Measurements from ENCODE around the gene TSN. TPM values are rescaled to one million over a fixed set of nuclear protein-coding genes. Genes with fewer than 3 reads are reported as not detected.

TSN gene
- total RNA-seq, 1 donor from 2014 or later: 68.2 TPM

DNA sequence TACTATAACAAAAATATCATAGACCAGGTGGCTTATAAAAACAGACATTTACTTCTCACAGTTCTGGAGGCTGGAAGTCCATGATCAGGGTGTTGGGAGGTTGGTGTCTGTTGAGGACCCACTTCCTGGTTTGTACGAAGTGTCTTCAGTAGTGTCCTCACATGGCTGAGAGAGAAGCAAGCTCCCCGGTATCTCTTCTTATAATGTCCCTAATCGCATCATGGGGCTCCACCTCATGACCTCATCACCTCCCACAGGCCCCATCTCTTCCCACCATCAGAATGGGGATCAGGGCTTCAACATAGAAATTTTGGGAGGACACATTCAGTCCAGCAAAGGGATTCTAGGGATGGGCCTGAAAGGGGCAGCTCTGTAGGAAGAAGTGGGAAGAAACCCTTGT lies 14.0 kb upstream of the TSN start:
- no peaks in the 10 kb centered on the region for H3K9me3 ChIP-seq (ENCODE audit: insufficient read depth, low read depth, low read length)
- TF ChIP-seq, protein P1, sequence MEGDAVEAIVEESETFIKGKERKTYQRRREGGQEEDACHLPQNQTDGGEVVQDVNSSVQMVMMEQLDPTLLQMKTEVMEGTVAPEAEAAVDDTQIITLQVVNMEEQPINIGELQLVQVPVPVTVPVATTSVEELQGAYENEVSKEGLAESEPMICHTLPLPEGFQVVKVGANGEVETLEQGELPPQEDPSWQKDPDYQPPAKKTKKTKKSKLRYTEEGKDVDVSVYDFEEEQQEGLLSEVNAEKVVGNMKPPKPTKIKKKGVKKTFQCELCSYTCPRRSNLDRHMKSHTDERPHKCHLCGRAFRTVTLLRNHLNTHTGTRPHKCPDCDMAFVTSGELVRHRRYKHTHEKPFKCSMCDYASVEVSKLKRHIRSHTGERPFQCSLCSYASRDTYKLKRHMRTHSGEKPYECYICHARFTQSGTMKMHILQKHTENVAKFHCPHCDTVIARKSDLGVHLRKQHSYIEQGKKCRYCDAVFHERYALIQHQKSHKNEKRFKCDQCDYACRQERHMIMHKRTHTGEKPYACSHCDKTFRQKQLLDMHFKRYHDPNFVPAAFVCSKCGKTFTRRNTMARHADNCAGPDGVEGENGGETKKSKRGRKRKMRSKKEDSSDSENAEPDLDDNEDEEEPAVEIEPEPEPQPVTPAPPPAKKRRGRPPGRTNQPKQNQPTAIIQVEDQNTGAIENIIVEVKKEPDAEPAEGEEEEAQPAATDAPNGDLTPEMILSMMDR (IDR thresholded peaks at IDR 0.05; ENCODE audit: insufficient read depth, low read depth, low read length): no peak
- no peak for TF ChIP-seq EZH2 (IDR thresholded peaks at IDR 0.05; ENCODE audit: insufficient read depth, low read length)
- FAIRE-seq (no peak), DNase-seq (ENCODE audit: low read depth) (no peak)
- no peak overlapping the region for H3K9ac ChIP-seq (ENCODE audit: low read length)
- no peak overlapping the region for H3K4me2 ChIP-seq (ENCODE audit: low read length)
- no peak overlapping the region for H3K4me3 Mint-ChIP-seq (ENCODE audit: unreplicated experiment)
- H3K27ac Mint-ChIP-seq (ENCODE audit: unreplicated experiment): no peak overlapping the region
- no peak overlapping the region for H3K27ac ChIP-seq (ENCODE audit: low read depth, low read length)
- H4K20me1 ChIP-seq (ENCODE audit: insufficient read depth, low read length): no peaks in the 10 kb centered on the region
- no peaks in the 10 kb centered on the region for H3K4me1 Mint-ChIP-seq (ENCODE audit: low read depth, unreplicated experiment)
- H2AFZ ChIP-seq (ENCODE audit: low read depth, low read length): no peak overlapping the region
- H3K4me3 ChIP-seq (ENCODE audit: insufficient read depth, low read depth, low read length): no peak overlapping the region
- H3K27me3 ChIP-seq (ENCODE audit: insufficient read depth, low read length): no peaks in the 10 kb centered on the region
- peaks cover 2% of the 10 kb centered on the region for H3K79me2 ChIP-seq (ENCODE audit: insufficient read depth, low read length)
- H3K9me3 Mint-ChIP-seq (ENCODE audit: unreplicated experiment): peaks cover 14% of the 10 kb centered on the region
- H3K27me3 Mint-ChIP-seq (ENCODE audit: low read depth, unreplicated experiment): peaks cover 9% of the 10 kb centered on the region
- H3K4me1 ChIP-seq (ENCODE audit: insufficient read depth, low read length): no peaks in the 10 kb centered on the region
- H3K36me3 ChIP-seq (ENCODE audit: insufficient read depth, low read length): no peaks in the 10 kb centered on the region
- H3K36me3 Mint-ChIP-seq (ENCODE audit: low read depth, unreplicated experiment): no peaks in the 10 kb centered on the region

DNA sequence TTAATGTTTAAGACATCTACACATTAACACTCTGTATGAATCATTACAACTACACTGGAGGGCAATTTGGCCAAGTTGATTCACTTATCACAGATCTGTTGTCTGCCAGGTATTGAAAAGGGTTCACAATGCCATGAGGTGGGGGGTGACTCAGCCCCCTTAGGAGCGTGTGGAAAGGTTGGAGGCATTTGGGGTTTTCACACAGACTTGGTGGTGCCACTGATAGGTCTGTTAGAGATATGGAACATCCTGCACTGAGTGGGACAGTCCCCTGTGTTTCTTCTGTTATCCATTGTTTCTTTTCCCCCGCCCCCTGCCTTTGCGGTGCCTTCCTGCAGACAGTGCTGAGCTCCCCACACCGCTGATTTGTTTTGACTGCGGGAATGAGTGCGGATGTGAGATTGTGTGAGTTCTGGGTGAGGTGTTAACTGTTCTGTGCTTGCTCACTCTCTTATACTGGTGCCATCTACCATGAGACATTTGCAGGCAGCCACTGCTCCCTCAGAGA lies 9.3 kb upstream of the TSN start:
- H3K4me1 Mint-ChIP-seq (ENCODE audit: low read depth, unreplicated experiment): no peaks in the 10 kb centered on the region
- peaks cover 12% of the 10 kb centered on the region for H3K9me3 Mint-ChIP-seq (ENCODE audit: unreplicated experiment)
- H3K36me3 ChIP-seq (ENCODE audit: insufficient read depth, low read length): no peaks in the 10 kb centered on the region
- no peak overlapping the region for H3K9ac ChIP-seq (ENCODE audit: low read length)
- no peaks in the 10 kb centered on the region for H3K36me3 Mint-ChIP-seq (ENCODE audit: low read depth, unreplicated experiment)
- no peak overlapping the region for H2AFZ ChIP-seq (ENCODE audit: low read depth, low read length)
- H4K20me1 ChIP-seq (ENCODE audit: insufficient read depth, low read length): no peaks in the 10 kb centered on the region
- TF ChIP-seq, protein P1 (IDR thresholded peaks at IDR 0.05; ENCODE audit: insufficient read depth, low read depth, low read length): no peak
- TF ChIP-seq EZH2 (IDR thresholded peaks at IDR 0.05; ENCODE audit: insufficient read depth, low read length): no peak
- H3K27me3 ChIP-seq (ENCODE audit: insufficient read depth, low read length): no peaks in the 10 kb centered on the region
- DNase-seq (ENCODE audit: low read depth) (no peak), FAIRE-seq (no peak)
- H3K4me1 ChIP-seq (ENCODE audit: insufficient read depth, low read length): no peaks in the 10 kb centered on the region
- H3K27ac ChIP-seq (ENCODE audit: low read depth, low read length): no peak overlapping the region
- peaks cover 7% of the 10 kb centered on the region for H3K27me3 Mint-ChIP-seq (ENCODE audit: low read depth, unreplicated experiment)
- H3K27ac Mint-ChIP-seq (ENCODE audit: unreplicated experiment): no peak overlapping the region
- H3K4me3 ChIP-seq (ENCODE audit: insufficient read depth, low read depth, low read length): no peak overlapping the region
- H3K9me3 ChIP-seq (ENCODE audit: insufficient read depth, low read depth, low read length): no peaks in the 10 kb centered on the region
- H3K79me2 ChIP-seq (ENCODE audit: insufficient read depth, low read length): no peaks in the 10 kb centered on the region
- no peak overlapping the region for H3K4me2 ChIP-seq (ENCODE audit: low read length)
- H3K4me3 Mint-ChIP-seq (ENCODE audit: unreplicated experiment): no peak overlapping the region

DNA sequence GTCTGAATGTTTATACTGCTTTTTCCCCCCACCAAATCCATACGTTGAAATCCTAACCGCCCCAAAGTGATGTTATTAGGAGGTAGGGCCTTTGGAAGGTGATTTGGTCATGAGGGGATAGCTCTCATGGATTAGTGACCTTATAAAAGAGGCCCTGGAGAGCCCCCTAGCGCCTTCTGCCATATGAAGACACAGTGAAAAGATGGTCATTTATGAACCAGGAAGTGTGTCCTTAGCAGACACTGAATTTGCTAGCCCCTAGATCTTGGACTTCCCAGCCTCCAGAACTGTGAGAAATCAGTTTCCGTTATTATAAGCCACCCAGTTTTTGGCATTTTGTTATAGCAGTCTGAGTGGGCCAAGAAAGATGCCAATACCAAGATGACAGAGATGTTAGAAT lies 7.2 kb upstream of the TSN start:
- Histone ChIP-seq H3K79me2 (ENCODE audit: insufficient read depth, low read length) (no peaks in the 10 kb centered on the region), H3K27ac (ENCODE audit: low read depth, low read length) (no peak overlapping the region), H3K9ac (ENCODE audit: low read length) (no peak overlapping the region), H3K4me1 (ENCODE audit: insufficient read depth, low read length) (no peaks in the 10 kb centered on the region), H3K27me3 (ENCODE audit: insufficient read depth, low read length) (no peaks in the 10 kb centered on the region), H3K9me3 (ENCODE audit: insufficient read depth, low read depth, low read length) (no peaks in the 10 kb centered on the region), H2AFZ (ENCODE audit: low read depth, low read length) (no peak overlapping the region), H3K4me3 (ENCODE audit: insufficient read depth, low read depth, low read length) (no peak overlapping the region), H3K36me3 (ENCODE audit: insufficient read depth, low read length) (no peaks in the 10 kb centered on the region), H3K4me2 (ENCODE audit: low read length) (no peak overlapping the region), H4K20me1 (ENCODE audit: insufficient read depth, low read length) (no peaks in the 10 kb centered on the region)
- H3K27me3 Mint-ChIP-seq (ENCODE audit: low read depth, unreplicated experiment): no peaks in the 10 kb centered on the region
- FAIRE-seq: no peak
- peaks cover 9% of the 10 kb centered on the region for H3K9me3 Mint-ChIP-seq (ENCODE audit: unreplicated experiment)
- no peaks in the 10 kb centered on the region for H3K36me3 Mint-ChIP-seq (ENCODE audit: low read depth, unreplicated experiment)
- H3K4me3 Mint-ChIP-seq (ENCODE audit: unreplicated experiment): no peak overlapping the region
- DNase-seq (ENCODE audit: low read depth): no peak
- no peaks in the 10 kb centered on the region for H3K4me1 Mint-ChIP-seq (ENCODE audit: low read depth, unreplicated experiment)
- no peak overlapping the region for H3K27ac Mint-ChIP-seq (ENCODE audit: unreplicated experiment)
- TF ChIP-seq, protein P1 (IDR thresholded peaks at IDR 0.05; ENCODE audit: insufficient read depth, low read depth, low read length): peak; percentile 32
- no peak for TF ChIP-seq EZH2 (IDR thresholded peaks at IDR 0.05; ENCODE audit: insufficient read depth, low read length)

All from astrocyte (in vitro differentiated cells and primary cell).